ENCODE results near the gene MED12L.

MED12L gene

DNA sequence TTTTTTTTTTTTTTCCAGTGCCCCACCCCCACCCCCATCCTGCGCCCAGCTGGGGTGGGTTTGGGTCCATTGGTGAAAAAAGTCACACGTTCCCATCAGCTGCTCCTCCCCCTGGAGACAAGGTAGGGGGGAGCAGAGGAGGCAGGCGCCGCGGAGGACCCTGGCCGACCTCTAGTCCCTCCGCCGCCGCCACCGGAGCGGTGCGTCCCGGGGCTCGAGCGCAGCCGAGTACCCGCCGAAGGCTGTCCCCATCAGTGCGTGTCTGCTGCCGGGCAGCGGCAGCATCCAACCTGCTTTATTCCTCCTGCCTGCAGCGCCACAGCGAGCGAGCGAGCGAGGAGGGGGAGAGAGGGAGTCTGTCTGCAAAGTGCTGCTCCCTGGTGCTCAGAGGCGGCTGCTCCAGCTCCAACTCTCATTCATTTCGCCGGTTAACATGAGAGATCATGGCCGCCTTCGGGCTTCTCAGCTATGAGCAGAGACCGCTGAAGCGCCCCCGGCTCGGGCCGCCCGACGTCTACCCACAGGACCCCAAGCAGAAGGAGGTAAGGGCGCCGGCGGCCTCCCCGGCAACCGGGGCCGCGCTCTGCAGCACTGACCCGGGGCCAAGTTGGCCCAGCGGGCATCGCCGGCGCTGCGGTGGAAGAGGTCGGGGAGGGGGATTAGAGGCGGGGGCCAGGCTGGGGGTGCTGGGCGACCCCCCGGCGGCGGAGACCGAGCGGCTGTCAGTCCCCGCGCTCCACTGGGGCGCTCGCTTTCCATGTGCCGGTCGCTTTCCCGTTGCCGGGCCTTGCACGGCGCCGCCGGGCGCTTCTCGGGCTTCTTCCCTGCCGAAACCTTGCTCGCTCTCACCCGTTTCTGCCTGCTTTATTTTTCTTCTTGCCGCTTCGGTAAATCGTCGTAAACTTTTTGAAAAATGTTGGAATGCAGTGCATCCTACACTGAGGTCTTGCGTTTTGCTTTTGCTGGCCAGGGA is 1.3 kb downstream of the MED12L start:
- DNase-seq (ENCODE audit: low read depth) = no peak

DNA sequence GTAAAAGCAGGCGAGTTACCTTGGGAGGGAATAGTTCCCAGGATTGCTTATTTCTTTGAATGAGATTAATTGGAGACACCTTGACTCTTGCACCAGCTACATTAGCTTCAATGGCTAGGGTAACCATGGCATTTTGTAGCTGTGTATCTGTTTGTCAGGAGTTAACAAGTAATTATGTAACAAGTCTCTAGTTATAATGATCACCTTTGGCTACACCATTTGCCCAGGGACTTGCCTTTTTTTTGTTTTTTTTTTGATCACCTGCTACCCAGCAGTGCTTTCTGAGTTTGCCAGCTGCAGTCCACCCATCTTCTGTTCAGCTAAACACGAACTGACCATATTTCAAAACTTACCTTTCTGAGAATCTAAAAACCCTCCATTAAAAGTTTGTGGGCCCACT is 2.2 kb downstream of the MED12L start:
- no peak for DNase-seq (ENCODE audit: low read depth)

DNA sequence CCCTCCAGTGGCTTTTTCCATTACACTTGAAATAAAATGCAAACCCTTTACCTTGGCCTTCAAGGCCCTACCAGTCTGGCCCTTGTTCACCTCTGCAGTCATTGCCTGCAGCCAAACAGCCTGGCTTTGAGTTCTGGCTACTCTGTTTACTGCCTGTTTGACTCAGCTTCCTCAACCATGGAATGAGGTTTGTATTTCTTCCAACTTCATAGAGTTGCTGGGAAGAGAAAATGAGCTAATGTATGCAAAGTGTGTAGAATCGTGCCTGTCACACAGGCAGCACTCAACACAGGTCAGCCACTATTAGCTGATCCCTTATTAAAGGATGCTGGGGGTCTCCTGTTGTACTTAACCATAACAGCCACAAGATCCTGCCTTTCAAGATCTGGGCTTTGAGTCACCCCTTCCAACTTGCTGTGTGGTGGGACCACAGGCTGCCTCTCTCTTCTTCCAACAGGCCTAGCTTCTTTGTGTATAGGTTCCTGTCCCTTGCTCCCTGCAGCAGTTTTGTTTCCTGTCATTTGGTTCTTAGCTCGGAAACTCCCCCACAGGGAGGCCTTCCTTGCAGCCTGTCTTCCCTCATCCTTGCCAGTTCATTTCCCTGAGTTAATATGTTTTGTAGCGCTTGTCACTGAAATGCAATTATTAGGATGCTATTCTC is 6.4 kb downstream of the MED12L start:
- DNase-seq (ENCODE audit: low read depth) = no peak

DNA sequence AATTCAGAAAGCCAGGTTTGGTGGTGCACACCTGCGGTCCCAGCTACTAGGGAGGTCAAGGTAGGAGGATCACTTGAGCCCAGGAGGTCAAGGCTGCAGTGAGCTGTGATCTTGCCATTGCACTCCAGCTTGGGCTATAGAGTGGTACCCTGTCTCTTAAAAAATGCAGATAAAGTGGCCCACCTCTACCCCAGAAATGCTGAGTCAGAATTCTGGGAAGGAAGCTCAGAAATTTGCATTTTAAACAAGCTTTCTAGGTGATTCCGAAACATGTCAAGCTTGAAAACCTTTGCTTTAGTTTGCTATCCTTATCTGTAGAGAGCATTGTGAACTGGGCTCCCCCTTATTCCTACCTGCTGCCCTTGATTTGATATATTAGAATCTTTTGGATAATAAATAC is 7.7 kb downstream of the MED12L start:
- no peak for DNase-seq (ENCODE audit: low read depth)

DNA sequence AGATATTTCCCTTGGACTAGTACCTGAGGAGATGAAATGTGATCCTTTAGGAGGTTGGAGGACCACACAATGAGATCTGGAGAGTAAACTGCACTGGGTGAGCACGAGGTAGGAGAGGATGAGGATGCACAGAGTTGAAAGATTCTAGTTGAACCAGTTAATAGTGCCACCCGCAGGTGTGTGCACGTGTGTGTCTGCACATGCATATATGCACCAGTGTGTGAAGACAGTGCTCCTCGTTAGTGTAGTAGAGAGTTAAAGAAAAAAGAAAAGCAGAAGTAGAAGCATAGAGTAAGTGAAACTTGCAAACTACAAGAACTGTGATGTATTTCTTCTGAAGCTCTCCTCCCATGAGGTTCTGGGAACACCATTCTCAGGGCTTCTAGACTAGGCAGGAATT is 8.4 kb downstream of the MED12L start:
- DNase-seq (ENCODE audit: low read depth) = no peak

DNA sequence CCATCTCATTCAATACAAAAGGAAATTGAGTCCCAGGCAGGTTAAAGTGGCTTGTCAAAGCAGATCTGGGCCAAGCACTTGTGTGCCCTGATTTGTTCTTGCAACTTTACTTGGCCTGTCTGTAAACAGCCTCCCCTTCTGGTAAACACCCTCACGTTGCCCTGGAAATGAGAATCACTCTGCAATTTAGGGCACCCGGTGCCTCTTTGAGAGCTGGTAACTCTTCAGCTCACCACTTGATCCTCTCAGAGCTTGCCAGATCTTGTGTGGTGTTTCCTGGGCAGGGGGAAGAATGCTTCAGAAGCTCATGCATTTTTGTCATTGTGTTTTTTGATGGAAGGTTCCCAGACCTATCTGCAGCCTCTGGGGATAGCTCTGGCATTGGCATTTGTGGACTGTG is 11.3 kb downstream of the MED12L start:
- DNase-seq (ENCODE audit: low read depth) = no peak

DNA sequence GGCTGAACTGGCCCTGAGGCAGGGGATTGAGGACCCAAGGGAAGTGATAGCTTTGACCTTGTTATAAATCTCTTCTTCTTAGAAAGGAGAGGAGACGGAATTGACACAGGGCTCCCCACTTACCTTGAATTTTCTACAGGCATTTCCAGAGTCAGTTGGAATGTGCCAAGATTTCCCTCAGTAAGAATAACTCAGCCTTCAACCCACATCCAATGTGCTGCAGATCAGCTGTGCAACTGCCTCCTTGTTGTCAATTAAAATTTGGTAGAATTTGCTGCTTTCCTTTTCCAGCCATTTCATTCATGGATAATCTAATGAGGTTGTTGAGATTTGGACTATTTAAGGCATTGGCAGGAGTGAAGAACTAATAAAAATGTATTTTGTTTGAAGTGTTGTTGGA is 14.6 kb downstream of the MED12L start:
- DNase-seq (ENCODE audit: low read depth) = no peak

DNA sequence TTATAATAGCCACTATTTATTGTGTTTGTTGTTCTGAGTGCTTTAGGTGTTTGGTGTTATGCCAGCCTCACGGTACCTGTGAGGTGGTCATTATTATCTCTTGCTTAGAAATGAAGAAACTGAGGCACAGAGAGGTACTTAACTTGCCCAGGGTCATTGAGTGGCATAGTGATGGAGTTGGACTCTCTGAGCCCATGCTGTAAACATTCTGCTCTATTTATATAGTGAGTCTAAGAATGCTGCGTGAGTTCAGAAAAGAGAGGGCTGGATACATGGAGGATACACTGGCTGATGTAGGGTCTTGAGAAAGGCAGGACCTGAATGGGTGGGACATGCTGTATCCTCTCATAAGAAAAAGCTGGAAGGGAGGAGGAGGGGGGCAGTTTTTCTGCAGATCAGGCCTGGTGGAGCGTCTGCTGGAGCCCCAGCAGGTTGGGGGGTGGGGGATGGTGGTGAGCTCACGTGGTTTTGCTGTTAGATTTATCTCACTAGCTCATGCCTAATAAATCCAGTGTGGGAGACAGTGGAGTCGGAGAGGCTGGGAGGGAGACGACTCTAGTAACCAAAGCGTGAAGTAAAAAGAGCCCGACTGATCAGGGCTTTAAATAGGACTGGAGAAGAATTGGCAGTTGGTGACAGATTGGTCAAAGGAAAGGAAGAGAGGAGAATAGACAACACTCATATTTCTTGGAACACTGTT is 16.0 kb downstream of the MED12L start:
- DNase-seq (ENCODE audit: low read depth) = no peak

DNA sequence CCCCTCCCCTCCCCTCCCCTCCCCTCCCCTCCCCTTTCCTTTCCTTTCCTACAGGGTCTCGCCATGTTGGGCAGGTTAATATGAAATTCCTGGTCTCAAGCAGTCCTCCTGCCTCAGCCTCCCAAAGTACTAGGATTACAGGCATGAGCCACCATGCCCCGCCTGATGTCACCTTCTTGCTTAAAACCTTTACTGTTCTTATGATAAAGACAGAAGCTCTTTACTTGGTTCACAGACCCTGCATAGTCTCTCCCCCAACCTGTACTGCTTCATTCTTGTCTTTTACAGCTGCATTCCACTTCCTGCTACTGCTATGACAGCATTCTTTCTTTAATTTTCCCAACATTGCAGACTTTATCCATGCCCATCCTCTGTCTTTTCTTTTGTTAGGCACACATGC is 20.8 kb downstream of the MED12L start:
- DNase-seq (ENCODE audit: low read depth) = no peak

DNA sequence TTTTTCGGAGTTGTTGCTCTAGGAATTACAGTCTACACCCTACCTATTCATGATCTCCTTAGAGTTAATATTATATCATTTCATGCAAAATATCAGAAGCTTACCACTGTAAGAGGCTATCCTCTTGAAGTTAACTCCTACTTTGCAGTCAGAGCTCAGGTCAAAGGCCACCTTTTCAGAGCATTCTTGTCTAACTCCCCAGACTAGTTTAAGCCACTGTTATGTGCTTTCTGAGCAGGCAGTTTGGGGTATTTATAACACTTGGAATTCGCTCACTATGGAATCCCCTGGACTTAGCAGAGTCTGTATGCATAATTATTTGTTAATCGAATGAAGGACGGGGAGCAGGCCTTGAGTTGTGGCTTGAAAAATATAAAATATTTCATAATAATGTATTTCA is 21.7 kb downstream of the MED12L start:
- no peak for DNase-seq (ENCODE audit: low read depth)

DNA sequence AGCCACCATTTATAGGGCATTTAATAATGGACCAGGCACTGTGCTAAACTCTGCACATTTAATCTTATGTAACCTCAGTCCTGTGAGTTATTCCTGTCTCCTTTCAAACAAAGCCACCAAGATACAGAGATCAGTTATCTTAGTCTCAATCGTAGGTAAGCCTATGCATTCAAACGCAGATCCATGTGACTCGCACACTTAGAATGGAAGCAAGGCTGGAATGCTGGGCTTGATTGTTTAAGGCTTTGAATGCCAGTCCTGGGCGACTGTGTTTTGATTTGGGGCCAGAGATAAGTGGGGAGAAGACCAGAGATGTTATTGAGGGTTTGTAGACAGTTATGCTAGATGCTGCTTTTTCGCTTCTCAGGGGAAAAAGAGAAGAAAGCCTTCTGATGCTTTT is 22.2 kb downstream of the MED12L start:
- DNase-seq (ENCODE audit: low read depth) = no peak

DNA sequence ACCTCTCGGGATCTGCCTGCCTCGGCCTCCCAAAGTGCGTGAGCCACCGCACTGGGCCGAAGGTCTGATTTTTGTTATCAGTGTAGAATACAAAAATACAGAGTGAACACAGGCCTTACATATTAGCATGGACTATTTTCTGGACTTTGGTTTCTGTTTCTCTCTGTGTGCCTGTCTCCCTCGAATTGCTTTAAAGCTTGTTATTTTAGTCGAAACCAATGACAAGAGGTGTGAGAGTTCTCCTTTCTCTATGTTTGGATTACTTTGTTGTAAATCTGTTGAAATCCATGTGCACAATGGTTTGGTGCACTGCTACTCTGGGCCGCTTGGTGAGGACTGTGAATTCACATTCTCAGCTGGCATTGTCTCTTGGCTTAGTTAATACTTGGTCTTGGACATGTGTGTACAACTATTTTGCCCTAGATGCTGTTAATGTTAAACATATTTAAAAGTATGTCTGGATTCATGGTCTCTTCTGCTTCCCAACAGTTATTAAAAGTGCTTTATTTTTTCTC is 23.9 kb downstream of the MED12L start:
- no peak for DNase-seq (ENCODE audit: low read depth)

DNA sequence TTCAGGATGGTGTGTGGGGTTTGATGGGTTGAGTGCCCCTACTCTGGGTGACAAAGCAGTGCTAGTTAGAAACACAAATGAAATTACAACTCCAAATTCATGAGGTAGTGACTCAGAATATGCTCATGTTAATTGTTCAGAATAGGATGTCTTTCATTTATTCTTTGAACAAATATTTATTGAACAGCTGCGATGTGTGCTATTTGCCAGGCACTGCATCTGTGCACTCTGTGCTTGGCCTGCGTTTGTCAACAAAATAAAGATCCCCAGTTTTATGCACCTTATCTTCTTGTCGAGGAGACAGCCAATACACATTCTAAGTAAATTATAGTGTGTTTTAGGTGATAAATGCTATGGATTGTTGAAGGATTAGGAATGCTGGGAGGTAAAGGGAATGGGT is 27.3 kb downstream of the MED12L start:
- DNase-seq (ENCODE audit: low read depth) = no peak

DNA sequence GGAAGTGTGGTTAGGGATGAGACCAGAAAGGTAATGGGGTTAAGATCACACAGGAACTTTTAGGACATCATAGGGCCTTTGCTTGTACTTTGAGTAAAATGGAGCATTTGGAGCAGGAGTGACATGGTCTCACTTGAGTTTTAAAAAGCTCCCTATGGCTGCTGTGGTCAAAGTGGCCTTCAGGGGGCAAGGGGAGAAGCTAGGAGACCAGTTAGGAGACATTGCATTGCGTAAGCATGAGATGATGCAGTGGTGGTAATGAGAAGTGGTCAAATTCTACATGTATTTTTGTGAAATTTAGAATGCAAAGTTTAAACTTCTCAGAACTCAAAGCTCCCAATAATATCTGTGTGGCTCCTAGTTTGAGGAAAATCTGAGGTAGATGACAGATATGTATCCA is 27.9 kb downstream of the MED12L start:
- DNase-seq (ENCODE audit: low read depth) = no peak

DNA sequence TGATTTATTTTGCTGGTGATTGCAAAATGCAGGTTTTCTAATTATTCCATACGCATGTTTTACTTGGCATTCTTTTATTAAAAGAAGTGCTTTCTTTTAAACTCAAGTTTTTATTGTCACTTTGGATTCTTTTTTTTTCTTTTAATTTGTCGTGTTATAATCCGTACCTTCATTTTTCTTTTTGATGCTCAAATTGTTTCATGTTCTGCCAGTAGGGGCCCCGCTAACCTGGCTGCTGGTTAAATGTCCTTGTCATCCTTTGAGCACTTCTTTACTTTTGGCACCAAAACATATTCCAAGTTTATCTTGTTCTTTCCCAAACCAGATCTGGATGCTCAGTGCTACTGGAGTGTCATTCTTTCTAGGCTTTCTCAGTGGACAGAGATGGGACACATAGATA is 31.6 kb downstream of the MED12L start:
- no peak for DNase-seq (ENCODE audit: low read depth)

DNA sequence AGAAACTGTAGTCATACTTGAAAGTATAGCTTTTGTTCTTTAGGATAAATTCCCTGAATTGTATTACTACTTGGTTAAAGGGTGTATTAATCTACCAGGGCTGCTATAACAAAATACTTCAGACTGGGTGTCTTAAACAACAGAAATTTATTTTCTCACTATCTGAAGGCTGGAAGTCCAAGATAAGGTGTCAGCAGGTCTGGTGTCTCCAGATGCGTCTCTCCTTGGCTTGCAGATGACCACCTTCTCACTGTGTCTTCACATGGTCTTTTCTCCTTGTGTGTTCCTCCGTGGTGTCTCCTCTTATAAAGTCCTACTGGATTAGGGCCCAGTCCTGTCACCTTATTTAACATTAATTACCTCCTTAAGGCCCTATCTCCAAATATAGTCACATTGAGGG is 33.7 kb downstream of the MED12L start:
- DNase-seq (ENCODE audit: low read depth) = no peak

DNA sequence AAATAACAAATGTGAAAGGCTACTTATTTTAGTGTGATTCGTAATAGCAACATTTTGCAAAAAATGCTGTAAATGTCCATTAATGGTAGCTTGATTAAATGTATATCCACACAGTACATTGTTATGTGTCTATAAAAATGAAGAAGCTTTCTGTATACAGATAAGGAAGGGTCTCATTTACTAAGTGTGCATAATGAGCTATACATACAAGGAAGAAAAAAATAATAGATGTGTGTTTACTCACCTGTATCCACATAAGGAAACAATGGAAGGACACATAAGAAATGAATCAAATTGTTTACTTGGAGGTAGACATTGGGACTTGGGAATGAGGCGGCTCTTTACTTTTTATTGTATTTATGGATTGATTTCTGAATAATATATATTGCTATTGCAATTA is 34.9 kb downstream of the MED12L start:
- DNase-seq (ENCODE audit: low read depth) = no peak

DNA sequence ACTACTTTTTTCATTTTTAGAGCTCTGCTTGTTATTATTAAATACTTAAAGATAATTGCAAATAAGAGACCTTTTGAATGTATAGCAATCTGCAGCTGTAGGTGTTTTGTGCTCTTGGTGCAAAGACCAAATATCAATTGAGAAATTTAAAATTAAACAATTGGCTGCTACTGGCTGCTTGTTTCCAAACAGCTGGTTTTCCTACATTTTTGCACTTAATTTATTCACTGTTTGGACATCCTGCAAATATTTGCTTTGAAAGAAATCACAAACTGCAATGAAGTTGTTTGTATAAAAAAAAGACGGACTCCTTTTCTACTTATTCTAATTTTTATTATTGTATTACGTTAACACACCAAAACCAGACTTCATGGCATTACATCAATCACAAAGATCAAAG is 35.6 kb downstream of the MED12L start:
- DNase-seq (ENCODE audit: low read depth) = no peak

DNA sequence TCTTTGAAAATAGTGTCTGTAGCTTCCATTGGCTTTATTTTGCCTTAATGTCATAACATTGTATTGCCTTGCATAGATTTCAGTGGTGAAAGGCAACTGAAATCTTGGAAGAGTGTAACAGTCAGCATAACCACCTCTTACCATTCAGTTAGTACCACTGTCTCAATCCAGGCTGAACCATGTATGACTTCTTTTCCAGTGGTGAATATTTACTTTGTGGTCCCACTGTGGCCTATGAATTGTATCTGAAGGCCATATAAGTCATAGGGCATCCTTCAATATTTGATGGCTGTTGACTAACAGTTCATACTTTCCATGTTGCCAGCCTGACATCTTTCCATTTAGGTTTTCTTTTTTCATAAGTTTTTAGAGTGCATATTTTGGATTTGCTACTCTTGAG is 38.4 kb downstream of the MED12L start:
- DNase-seq (ENCODE audit: low read depth) = no peak

DNA sequence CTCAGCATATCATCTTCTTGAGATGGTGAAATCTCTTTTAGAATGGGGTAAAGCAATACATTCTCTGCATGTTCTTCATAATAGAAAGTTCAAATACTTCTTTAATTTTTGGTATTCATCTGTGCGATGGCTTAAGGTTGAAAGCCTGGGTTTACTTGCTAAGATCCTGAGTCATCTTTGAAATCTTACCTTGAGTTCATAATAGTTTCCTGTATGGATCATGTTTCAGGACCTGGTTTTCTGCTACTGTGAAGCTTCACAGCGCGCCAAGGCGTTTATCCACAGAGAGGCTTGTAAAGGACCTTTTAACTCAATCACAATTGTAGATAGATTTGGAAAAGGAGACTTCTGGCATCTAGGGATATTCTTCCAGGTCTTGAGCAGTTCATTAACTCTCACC is 39.0 kb downstream of the MED12L start:
- DNase-seq (ENCODE audit: low read depth) = no peak

DNA sequence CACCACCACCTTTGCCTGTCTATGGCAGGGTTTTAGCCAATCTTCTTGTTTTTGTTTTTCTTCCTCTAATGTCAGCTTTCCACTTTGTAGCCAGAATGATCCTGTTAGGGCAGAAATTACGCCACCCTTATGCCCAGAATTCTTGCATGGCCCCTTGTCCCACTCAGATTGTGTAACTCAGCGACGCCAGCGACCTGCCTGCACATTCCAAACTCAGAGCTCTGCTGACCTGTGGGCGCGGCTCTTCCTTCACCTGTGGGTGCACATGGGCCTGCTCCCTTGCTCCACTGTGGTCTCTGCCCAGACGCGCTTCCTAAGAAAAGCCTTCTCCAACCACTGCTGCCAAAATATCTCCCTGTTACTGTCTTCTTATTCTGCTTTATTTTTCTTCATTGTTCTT is 45.0 kb downstream of the MED12L start:
- no peak for DNase-seq (ENCODE audit: low read depth)

DNA sequence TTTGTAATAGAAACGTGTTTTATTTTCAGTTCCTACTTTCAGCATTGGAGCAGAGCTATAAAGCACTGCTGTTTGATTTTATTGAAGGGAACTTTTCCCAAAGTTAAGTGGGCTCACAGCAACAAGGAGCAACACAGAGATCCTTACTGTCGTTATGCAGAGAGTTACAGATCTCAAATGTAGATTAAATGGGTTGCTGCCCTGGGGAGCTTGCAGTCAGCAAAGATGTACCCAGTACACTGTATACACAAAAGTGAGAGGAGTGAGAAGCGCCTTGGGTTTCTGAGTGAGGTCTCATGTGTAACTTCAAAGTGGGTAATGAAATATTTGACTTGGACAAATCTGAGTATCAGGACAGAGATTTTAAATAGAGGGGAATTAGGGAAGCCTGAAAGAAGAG is 47.7 kb downstream of the MED12L start:
- no peak for DNase-seq (ENCODE audit: low read depth)

DNA sequence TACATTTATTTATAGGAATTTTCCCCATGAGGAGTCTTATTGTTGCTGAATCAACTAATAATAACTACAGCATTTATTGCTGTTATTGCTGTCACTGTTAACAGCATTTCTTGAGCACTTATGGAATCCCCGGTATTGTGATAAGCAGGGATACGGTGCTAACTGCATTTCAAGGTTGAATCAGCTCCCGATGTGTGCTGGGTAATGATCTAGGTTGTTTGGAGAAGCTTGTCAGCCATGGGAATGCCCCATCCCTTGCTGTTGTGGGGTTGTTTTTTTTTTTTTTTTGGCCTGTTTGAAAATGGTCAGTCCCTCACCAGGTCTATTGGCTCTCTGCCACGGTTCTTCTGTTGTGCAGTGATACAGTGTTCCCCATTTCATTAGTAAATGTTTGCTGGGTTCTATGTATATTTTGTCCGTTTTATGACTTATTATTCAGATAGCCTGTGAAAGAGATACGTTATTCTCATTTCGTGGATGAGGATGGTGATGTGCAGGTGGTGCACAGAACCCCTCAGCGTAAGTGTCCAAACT is 48.5 kb downstream of the MED12L start:
- DNase-seq (ENCODE audit: low read depth) = no peak
